GM18517 (cell line): ENCODE results near the gene IPCEF1.

Experiments
- ATAC-seq: cut with Tn5 transposase; IDR thresholded peaks from one replicate; pipeline ENCODE4 v1.9.1; 2021; ENCODE audit warnings: mild to moderate bottlenecking, moderate library complexity; ENCODE audit not compliant: unreplicated experiment

The IPCEF1 gene

DNA sequence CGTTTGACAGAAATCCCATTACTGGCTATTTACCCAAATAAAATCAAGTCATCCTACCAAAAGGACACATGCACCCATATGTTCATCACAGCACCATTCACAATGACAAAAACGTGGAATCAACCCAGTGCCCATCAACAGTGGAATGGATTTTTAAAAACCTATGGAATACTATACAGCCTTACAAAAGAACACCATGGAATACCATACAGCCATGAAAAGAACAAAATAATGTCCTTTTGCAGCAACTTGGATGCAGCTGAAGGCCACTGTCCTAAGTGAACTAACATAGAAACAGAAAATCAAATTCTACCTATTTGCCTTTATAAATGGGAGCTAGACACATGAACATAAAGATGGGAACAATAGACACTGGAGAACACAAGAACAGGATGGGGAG, 17.4 kb upstream of the IPCEF1 start:
- no peak for ATAC-seq

DNA sequence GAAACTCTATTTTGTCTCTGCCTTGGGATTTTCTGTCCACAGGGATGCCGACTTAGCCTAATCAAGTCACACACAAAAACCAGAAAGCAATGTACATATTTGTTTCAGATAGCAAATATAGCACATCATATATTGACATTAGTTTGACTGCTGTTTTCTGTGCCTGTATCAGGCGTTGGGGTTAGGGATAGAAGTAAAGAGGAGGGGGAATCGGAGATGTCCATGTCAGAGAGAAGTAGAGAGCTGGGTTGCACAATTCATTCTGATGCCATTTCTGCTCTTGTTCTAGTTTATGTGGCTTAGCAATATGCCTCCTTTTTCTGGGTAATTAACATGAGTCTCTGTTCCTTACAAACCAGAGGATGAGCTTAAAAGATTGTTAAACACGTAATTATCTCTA, 14.7 kb upstream of the IPCEF1 start:
- ATAC-seq, result no peak

DNA sequence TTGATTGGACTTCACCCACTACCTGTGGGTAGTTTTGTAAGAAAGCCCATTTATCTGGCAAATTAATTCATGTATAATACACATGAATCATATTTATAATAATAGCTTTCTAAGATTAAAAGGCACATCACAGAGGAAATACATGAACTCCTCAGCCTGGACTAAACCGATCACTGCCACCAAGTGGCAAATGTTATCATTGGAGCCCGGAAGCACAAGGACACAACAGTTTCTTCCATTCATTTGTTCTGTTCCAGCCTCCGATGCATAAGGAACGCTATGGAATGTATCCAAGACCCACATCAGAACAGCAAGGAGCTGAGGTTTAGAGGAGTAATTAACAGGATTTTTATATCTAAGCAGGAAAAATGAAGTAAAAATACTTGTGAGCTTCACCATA, 13.9 kb upstream of the IPCEF1 start:
- ATAC-seq, result peak; percentile 60

DNA sequence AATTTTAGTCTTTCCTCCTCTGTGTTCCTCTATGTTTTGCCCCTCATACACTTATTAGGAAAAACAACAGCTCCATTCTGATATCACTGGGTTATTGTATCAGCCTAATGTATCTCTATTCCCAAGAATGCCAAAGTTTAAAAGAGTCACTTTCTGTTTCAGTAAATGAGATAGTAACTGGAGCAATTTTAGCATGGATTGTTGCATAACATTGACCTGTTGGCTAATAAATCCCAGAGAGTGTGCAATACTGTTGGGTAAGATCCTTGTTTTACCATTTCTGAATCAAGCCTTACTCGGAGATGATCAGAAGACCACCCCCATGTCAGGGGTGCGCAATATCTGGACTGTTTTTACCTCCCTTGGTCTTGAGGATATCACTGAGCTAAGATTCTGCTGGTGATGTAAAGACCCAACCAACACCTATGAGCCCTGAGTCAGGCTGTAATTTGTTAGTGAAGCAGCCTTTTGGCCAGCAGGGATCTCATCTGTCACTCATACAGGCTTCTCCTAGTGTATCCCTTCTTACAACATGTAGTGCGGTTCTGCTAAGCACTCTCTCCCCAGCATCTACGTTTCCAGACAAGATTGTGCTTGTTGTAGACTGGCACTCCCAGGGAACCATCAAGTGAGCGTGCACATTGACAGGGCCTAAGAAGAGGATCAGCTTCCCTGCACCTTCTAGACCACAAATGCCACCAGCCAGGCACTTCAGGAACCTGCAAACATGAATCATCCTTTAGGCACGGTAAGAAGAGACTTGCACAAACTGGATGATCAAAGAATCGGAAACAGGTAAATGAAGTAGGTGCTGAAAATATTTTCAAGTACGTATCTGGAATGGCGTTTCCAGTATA, 11.5 kb upstream of the IPCEF1 start:
- ATAC-seq, result no peak

DNA sequence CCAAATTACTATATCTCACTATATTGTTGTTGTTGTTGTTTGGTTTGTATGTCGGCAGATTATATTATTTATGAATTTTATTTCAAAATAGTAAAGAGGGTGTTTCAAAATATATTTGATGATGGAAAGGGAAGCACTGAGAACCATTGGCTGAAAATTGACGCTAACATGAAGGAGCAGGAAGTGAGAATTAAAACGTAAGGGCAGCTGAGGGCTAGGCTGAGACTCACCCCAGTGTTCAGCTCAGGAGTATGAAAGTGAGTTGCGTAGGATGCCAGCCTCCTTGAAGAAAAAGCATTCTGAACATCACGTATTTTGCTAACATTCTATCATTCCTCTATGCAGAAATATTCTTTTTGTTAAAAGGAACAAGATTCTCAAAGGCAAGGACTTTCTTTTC, 10.7 kb upstream of the IPCEF1 start:
- ATAC-seq, result no peak

DNA sequence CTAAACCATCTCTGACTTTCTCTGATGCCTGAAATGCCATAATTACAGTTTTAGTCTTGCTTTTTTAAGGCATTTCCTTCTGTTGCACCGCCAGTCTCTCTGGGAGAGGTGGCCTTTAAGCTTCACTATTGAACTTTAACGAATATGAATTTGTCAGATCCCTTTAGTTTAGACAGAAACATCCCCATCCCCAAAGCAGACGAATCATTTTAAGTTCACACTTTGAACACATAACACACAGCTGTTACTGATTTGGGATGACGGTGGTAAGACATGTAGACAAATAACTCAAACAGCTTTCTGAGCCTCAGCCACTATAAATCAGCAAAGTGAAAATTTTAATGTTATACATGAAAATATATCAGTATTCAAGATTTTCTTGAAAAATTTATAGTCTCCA, 7.2 kb upstream of the IPCEF1 start:
- no peak for ATAC-seq

DNA sequence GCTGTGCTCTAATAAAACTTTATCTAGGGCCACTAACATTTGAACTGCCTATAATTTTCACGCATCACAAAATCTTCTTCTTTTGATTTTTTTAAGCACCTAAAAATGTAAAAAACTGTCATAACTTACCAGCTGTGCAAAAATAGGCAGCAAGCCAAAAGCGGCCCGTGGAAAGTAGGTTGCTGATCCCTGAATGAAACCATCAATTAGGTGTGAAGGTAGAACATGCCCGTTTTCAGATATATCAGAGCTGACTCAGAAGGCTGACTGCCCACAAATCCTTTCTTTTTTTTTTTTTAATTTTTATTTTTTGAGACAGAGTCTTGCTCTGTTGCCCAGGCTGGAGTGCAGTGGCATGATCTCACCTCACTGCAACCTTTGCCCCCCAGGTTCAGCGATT, 4.9 kb upstream of the IPCEF1 start:
- no peak for ATAC-seq

DNA sequence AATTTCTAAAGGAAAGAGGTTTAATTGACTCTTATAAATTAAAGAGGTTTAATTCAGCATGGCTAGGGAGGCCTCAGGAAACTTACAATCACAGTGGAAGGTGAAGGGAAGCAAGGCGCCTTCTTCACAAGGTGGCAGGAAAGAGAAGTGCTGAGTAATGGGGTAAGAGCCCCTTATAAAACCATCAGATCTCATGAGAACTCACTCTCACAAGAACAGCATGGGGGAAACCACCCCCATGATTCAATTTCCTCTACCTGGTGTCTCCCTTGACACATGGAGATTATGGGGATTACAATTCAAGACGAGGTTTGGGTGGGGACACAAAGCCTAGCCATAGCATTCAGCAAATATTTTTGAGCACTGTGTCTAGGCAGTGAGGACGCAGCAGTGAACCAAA, 3.9 kb upstream of the IPCEF1 start:
- ATAC-seq, result no peak

DNA sequence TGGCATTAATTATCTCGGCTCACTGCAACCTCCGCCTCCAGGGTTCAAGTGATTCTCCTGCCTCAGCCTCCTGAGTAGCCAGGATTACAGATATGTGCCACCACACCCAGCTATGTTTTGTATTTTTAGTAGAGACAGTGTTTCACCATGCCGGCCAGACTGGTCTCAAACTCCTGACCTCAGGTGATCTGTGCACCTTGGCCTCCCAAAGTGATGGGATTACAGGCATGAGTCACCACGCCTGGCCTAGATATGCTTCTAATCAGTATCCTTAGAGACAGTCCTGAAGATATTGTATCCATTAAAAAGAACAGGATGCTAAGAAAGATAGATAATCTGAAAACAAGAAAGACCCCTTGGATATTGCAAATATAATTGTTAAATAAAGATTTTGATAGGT, 3.1 kb upstream of the IPCEF1 start:
- no peak for ATAC-seq

DNA sequence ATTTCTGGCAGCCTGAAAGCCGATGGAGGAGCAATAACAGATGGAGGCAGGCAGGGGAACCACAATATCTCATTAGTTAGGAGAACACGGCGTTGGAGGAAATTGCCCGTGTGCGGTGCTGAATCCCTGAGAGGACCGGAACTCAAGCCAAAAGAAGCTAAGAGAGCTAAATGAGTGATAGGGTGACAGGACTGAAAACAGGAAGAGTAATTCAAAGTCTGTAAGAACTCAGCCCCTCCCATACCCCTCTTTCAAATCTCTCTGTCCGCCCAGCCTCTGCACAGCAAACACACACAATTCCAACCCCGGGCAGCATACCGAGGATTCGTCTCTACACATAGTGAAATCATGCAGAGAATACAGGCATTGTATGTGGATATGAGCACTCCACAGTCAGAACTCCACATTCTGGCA, 2.6 kb upstream of the IPCEF1 start:
- no peak for ATAC-seq

DNA sequence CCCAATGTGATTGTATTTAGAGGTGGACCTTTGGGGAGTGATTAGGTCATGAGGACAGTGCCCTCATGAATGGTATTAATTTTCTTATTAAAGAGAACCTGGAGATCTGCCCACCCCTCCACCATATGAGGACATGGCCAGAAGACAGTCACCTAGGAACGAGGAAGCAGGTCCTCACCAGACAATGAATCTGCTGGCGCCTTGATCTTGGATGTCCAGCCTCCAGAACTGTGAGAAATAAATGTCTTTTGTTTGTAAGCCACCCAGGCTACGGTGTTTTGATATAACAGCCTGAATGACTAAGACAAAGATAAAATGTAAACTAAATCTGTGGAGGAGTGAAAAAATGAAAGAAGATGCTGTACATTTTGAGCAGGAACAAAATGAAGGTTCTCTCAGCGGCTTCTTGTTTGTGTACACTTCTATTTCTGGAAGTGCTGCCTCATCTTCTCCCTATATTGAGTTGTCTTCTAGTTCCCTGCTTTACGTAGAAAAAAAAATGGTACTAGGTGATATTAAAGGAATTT, 1.5 kb upstream of the IPCEF1 start:
- ATAC-seq, result no peak

DNA sequence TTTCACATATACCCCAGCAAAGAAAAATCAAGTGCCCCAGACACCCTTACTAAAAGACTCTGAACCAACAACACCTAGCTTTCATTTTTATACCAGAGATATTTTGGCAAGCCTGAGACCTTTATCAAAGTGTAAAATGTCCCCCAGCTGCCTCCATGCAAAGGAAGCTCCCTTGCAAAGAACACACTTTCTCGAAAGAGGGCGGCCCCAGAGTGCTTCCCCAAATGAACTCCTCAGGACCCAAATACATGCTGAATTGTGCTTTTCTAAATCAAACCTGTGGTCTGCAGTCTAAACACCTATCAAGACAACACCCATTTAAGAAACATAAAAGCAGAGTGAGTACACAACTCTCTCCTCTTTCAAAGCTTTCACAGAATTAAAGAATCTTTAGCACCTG, 490 bp downstream of the IPCEF1 start:
- ATAC-seq, result no peak

DNA sequence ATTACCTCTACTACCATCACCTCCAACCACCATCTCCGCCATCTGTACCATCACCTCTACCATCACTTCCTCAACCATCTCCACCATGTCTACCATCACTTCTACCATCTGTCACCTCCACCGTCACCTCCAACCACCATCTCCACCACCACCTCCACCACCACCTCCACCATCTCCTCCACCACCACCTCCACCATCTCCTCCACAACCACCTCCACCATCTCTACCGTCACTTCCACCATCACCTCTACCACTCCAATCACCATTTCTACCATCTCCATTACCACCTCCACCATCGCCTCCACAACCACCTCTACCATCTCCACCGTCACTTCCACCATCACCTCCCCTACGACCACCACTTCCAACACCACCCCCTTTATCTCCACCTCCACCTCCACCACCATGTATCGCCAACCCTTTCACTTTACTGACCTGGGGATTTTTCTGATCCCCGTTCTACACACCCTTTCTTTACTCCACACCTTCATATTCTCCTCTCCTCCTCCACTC, 2.3 kb downstream of the IPCEF1 start:
- ATAC-seq, result no peak

DNA sequence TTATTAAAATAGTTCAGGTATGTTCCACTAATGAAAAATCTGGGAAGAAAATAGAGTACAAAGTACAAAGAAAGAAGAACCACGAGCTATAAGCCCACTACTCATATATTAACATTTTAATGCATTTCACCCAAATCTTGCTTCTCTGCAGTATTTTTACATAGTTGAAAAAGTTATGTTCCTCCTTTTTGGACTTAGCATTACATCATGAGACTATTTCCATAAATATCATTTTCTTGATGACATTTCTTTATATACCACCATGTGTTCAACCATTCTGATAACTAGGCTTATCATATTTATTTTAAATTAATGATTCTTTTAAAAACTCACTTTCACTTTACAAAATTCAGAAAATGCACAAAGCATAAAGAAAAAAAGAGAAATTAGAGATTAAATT, 3.0 kb downstream of the IPCEF1 start:
- ATAC-seq, result no peak

DNA sequence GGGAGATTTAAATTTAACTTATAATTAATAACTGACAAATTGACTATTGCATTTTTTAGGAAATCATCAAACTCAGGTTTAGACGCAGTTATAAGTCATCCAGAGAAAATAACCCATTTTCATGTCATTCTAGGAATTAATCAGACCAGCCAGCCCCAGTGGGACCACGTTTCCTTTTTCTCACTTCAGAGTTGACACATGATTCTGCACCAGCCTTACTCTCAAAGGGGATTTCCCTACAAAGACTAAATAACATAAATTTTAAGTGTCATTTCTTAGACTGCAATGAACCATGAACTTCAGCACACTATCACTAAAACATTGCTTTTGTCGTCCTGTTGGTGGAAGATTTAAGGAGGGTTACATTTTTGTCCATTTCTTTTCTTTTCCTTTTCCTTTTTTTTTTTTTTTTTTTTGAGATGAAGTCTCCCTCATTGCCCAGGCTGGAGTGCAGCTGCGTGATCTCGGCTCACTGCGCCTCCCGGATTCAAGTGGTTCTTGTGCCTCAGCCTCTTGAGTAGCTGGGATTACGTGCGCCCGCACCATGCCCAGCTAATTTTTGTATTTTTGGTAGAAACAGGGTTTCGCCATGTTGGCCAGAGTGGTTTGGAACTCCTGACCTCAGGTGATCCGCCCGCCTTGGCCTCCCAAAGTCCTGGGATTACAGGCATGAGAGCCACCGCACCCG, 3.6 kb downstream of the IPCEF1 start:
- ATAC-seq, result peak; percentile 74

DNA sequence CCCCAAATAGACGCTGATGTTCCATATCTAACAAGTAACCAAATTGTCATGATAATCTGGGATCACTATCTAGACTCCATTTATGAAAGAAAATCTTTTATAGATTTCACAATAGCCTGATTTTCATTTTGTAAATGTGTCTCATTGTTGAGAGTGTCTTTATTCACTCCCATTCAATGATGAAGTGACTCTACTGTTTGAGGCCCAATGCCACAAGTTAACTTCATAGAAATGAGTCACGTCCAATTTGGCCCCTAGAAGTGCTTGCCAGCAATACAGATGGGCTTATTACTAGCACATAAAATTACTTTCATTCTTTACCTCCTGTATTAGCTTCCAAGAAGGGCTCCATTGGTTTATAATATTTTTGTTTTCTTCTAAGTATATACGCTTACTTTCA, 6.3 kb downstream of the IPCEF1 start:
- no peak for ATAC-seq

DNA sequence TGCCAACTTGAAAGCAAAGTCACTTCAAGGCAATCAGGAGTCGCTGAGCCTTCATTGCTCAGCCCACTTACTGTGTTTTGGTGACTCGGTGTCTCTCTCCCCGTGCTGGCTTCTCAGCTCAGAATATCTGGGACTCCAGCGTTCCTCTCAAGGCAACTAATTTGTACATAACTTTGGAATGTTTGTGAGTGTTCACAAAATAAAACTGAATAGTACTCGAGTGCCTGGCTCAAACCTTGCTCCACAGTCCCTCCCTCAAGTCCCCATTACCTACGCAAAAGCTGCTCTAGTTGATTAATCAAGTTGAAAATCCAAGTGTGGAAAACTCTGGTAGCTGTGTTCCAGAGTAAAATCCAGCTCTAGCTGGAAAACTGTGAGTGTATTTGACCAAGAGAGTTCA, 8.6 kb downstream of the IPCEF1 start:
- no peak for ATAC-seq

DNA sequence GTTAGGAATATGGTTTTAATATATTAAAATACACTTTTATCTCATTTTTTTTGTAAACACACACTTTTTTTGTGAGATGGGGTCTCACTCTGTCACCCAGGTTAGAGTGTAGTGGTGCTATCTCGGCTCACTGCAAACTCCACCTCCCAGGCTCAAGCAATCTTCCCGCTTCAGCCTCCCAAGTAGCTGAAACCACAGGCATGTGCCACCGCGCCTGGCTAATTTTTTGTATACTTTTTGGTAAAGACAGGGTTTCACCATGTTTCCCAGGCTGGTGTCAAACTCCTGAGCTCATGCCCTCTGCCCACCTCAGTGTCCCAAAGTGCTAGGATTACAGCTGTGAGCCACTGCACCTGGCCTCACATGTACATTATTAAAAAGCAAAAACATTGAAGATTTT, 10.8 kb downstream of the IPCEF1 start:
- no peak for ATAC-seq

DNA sequence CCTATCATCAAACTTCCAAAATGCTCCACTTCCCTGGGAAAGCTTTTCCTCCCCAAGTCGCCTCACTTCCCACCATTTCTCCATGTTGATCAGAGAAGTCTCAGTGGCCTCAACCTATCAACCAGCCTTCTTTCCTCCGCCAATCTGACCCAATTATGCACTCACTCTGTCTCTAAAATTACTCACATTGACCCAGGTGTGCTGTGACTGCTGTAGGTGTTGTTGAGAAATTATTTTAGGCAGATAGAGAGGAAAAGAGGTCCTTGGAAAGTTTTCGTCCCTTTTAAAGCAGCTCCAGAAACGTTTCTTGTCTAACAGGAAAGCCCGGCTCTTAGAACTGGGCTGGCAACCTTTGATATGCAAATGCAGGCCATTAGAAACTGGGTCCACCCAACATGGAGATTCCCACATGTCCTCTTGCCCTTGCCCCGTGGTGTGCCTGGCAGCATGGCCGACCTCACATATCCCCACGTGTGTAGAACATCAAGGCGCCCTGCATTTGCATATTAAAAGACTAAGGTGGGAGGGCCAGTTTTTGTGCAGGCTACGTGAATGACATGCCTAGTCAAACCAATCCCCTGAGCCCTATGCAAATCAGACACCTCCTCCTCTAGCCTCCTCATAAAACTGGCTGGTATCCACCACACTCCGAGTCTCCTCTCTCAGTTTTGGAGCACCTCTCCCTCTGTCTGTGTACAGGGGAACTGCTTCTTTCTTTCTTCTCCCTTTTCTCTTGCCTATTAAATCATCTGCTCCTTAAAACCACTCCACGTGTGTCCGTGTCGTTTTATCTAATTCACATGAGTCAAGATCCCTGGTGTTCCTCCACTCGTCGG, 12.9 kb downstream of the IPCEF1 start:
- no peak for ATAC-seq

DNA sequence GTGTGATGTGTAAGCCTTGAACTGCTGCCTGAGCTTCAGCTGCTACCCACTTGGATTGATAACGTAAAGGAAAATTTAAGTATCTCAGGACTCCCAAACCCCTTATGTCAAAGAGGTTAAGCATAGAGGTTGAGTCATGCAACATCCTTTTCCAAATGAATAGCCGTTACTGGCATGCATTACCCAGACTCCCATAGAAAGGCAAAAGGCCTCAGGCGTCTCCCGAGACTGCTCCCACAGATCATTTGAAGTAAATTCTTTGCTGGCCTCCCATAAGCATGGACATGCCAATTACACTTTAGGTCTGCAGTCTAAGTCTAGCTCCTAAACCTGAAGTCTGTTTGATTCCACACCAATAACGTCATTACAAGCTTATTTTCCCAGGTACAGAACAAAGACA, 14.7 kb downstream of the IPCEF1 start:
- no peak for ATAC-seq

DNA sequence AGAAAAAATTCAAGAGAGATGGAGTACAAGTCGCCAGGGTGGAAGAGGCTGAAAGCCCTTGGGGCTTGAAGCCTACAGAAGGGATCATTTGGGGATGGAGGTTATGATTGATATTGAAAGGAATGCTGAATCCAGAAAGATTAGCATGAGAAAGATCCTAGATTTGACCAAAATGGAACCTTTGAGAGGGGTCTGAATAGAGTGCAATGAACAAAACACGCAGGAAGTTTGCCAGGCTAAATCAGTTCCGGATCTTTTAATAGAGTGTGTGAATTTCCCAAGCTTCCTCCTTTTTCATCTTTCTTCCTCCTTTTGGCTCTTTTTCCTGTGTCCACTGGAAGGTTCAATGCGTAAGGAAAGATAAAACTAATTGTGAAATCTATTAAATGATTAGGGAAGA, 15.3 kb downstream of the IPCEF1 start:
- no peak for ATAC-seq
